ENCODE results near the gene MIEN1. TPM values are rescaled to one million over a fixed set of nuclear protein-coding genes. Genes with fewer than 3 reads are reported as not detected.

The MIEN1 gene
- polyA plus RNA-seq, 1 experiment = 78.9 TPM

GRCh38 chr17:39705786-39706348 lies 24.5 kb downstream of the MIEN1 start:
- Histone ChIP-seq H3K36me3 (ENCODE audit: control insufficient read depth, insufficient read depth, low read length) (peaks cover 22% of the 10 kb centered on the region), H3K4me3 (ENCODE audit: low read depth, low read length) (no peak overlapping the region), H3K27me3 (ENCODE audit: control insufficient read depth, insufficient read depth, low read length) (no peaks in the 10 kb centered on the region)
- DNase-seq (ENCODE audit: low read depth) = no peak
- no peak for TF ChIP-seq CTCF (IDR thresholded peaks at IDR 0.05; ENCODE audit: insufficient read depth, low read depth, low read length)
- ChIA-PET CTCF (interaction anchor here (1.2 to 1.7 kb wide), 4 partner anchors 9 to 48 kb away, joined by 3 to 5 read pairs (median 4); no protein-coding TSS in a partner anchor), POLR2A (no interaction called here)

GRCh38 chr17:39704821-39705551 lies 25.3 kb downstream of the MIEN1 start:
- CTCF ChIA-PET = interaction anchor here (1.0 to 1.7 kb wide), 5 partner anchors 10 to 47 kb away, joined by 3 to 5 read pairs (median 4); partner anchors contain the start of gene MIEN1

GRCh38 chr17:39703913-39704312 lies 26.4 kb downstream of the MIEN1 start:
- no peaks in the 10 kb centered on the region for H3K27me3 ChIP-seq (ENCODE audit: control insufficient read depth, insufficient read depth, low read length)
- ChIA-PET POLR2A (interaction anchor here (0.6 kb wide), 1 partner anchor 21 kb away, joined by 4 read pairs; no protein-coding TSS in a partner anchor), CTCF (interaction anchor here (2.9 kb wide), 1 partner anchor 26 kb away, joined by 9 read pairs; the partner anchor contains the start of gene MIEN1)
- no peak for DNase-seq (ENCODE audit: low read depth)
- TF ChIP-seq CTCF (IDR thresholded peaks at IDR 0.05; ENCODE audit: insufficient read depth, low read depth, low read length) = no peak
- no peak overlapping the region for H3K4me3 ChIP-seq (ENCODE audit: low read depth, low read length)
- peaks cover 12% of the 10 kb centered on the region for H3K36me3 ChIP-seq (ENCODE audit: control insufficient read depth, insufficient read depth, low read length)

More at GRCh38 chr17:39704821-39705551, 25.3 kb downstream of the MIEN1 start:
- Histone ChIP-seq H3K4me3 (ENCODE audit: low read depth, low read length) (no peak overlapping the region), H3K27me3 (ENCODE audit: control insufficient read depth, insufficient read depth, low read length) (no peaks in the 10 kb centered on the region), H3K36me3 (ENCODE audit: control insufficient read depth, insufficient read depth, low read length) (peaks cover 19% of the 10 kb centered on the region)
- TF ChIP-seq CTCF (IDR thresholded peaks at IDR 0.05; ENCODE audit: insufficient read depth, low read depth, low read length) = peak; percentile 45
- POLR2A ChIA-PET = no interaction called here
- DNase-seq (ENCODE audit: low read depth) = no peak

- Histone ChIP-seq H3K36me3 (ENCODE audit: control insufficient read depth, insufficient read depth, low read length) (peaks cover 7% of the 10 kb centered on the region), H3K4me3 (ENCODE audit: low read depth, low read length) (no peak overlapping the region), H3K27me3 (ENCODE audit: control insufficient read depth, insufficient read depth, low read length) (no peaks in the 10 kb centered on the region)
- ChIA-PET CTCF (interaction anchor here (0.6 to 2.9 kb wide), 2 partner anchors 27 to 81 kb away, joined by 3 to 9 read pairs; partner anchors contain the start of gene MIEN1), POLR2A (interaction anchor here (0.6 kb wide), 1 partner anchor 22 kb away, joined by 4 read pairs; no protein-coding TSS in a partner anchor)
- no peak for DNase-seq (ENCODE audit: low read depth)
- no peak for TF ChIP-seq CTCF (IDR thresholded peaks at IDR 0.05; ENCODE audit: insufficient read depth, low read depth, low read length)
These were observed 27.1 kb downstream of the MIEN1 start for GRCh38 chr17:39702901-39703893.
